GM20000 (cell line): Measurements from ENCODE around the gene JPH4.
"Not testable (repeated sequence)": the region's sequence is repeated elsewhere in the genome, so short reads cannot be mapped to it uniquely, and the experiment has no call there.

Experiments
- DNase-seq: peaks from one replicate; pipeline ENCODE4 v3.0.0; 2012; ENCODE audit warnings: low spot score
- TF ChIP-seq, protein P1 (sequence below): IDR thresholded peaks from 2 replicates; pipeline ENCODE4 v1.5.1; 2012; ENCODE audit warnings: mild to moderate bottlenecking, control low read depth; ENCODE audit errors: extremely low read depth, missing control alignments

JPH4 gene

DNA sequence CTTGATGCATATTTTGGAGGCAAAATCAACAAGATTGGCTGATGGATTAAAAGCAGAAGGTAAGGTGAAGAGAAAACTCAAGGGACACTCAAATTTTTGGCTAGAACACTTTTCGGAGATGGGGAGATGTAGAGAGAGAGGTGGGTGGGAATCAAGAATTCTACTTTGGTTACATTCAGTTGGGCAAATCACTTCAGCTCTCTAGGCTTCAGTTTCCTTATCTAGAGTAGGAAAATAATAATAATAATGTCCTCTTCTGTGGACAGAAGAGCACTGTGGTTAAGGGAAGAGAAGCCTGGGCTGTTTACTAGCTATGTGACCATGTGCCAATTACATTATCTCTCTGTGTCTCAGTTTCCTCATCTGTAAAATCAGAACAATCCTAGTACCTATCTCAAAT, 34.2 kb upstream of the JPH4 start:
- no peak for DNase-seq
- TF ChIP-seq, protein P1, sequence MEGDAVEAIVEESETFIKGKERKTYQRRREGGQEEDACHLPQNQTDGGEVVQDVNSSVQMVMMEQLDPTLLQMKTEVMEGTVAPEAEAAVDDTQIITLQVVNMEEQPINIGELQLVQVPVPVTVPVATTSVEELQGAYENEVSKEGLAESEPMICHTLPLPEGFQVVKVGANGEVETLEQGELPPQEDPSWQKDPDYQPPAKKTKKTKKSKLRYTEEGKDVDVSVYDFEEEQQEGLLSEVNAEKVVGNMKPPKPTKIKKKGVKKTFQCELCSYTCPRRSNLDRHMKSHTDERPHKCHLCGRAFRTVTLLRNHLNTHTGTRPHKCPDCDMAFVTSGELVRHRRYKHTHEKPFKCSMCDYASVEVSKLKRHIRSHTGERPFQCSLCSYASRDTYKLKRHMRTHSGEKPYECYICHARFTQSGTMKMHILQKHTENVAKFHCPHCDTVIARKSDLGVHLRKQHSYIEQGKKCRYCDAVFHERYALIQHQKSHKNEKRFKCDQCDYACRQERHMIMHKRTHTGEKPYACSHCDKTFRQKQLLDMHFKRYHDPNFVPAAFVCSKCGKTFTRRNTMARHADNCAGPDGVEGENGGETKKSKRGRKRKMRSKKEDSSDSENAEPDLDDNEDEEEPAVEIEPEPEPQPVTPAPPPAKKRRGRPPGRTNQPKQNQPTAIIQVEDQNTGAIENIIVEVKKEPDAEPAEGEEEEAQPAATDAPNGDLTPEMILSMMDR = no peak

DNA sequence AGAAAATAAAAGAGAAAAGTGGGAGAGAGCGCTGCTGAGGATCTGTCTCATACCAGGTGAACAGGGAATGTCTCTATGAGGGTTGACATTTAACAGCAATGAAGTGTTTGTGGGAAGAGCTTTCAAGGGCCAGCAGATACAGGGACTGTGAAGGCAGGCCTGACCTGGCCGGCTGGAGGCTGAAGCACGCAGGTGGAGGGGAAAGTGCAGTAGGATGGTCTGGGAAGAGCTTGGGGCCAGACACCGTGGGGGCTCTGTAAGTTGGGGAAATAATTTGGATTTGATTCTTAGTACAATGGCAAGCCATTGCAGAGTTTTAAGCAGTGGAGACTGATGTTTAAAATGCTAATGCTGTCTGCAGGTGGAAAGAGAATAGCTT, 33.8 kb upstream of the JPH4 start:
- TF ChIP-seq, protein P1 = no peak
- no peak for DNase-seq

DNA sequence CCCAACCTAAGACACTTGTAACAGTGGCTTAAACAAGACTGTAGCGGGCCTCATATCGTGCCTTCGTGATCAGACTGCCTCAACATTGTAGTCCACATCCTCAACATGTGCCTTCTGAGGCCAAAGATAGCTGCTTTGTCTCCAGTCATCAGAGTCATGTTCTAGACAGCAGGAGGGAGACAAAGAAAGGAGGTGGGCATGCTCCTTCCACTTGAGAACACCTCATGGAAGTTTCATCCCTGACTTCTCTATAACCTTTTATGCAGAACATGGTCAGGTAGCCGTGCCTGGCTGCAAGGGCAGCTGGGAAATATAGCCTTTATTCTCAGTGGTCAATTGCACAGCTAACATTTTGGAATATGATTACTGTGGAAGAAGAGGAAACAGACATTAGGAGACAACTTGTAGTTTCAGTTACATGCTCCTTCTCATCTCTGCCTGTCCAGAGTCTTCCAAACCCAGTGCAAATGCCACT, 32.3 kb upstream of the JPH4 start:
- no peak for DNase-seq
- TF ChIP-seq, protein P1 = no peak

DNA sequence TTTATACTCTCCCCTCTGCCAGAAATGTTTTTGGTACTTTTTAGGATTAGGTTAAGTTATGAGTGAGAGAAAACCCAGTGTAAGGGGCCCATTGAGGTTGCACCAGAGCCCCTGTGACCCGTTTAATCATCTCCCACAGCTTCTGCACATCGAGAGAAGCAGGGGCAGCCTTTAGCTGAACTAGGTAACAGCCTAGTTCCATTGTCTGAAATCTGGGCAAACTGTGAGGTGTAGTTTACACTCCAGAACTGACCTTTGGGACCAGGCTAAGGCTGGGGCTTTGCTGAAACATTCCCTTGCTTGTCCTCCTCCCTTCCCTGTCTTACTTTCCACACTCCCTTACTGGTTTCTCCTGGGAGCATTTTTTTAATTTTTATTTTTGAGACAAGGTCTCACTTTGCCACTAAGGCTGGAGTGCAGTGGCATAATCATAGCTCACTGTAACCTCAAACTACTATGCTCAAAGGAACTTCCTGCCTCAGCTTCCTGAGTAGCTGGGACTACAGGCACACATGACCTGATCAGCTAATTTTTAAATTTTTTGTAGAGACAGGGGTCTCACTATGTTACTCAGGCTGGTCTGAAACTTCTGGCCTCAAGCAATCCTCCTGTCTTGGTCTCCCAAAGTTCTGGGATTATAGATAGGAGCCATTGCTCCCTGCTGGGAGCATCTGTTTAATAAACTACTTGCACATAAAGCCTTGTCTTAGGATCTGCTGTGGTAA, 31.7 kb upstream of the JPH4 start:
- TF ChIP-seq, protein P1 = no peak

DNA sequence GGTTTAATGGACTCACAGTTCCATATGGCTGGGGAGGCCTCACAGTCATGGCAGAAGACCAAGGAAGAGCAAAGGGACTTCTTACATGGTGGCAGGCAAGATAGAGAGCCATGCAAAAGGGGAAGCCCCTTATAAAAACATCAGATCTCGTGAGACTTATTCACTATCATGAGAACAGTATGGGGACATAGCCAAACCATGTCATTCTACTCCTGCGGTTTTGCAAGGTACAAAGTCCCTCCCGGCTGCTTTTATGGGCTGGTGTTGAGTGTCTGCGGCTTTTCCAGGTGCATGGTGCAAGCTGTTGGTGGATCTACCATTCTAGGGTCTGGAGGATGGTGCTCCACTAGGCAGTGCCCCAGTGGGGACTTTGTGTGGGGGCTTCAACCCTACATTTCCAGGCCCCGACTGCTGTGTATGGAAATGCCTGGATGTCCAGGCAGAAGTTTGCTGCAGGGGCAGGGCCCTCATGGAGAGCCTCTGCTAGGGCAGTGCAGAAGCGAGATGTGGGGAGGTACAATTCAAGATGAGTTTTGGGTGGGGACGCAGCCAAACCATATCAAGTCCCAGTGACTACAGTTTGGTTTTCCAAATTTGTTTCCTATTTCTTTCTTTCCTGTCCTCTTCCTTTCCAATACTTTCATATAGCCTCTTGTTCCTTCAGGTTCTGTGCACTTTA, 31.0 kb upstream of the JPH4 start:
- not testable (repeated sequence) for DNase-seq

More for the DNA sequence above, 31.7 kb upstream of the JPH4 start:
- no peak for DNase-seq

DNA sequence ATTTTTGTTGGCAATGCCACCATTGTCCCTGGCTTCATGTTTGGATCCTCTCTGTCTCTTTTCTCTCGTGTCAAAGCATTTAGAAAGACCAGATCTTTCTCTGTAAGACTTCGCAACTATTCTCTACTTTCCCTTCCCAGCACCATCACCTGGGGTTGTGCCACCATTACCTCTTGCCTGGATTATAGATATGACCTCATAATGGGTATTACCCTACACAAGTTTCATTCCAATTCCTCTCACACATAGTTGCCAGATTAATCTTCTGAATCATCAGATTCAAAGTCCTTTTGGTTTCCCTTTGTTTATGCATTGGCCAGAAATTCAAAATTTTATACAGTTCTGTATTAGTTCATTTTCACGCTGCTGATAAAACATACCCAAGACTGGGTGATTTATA, 30.4 kb upstream of the JPH4 start:
- TF ChIP-seq, protein P1 = no peak
- no peak for DNase-seq

DNA sequence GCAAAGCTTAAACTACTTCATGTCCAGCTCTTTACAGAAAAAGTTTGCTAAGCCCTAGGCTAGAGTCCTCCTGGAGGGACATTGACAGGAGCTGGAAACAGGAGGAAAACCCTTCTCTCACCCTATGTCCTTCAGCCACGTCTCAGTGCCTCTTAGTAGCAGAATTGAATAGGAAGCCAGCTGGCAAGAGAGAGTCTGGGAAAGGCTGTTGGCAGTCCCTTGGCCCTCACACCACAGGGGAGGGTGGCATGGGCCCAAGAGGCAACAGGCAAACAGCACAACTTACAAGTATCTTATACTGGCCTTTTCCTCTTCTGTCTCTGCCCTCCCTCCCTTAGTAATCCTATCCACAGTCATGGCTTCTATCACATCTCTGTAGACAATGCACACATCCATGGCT, 29.9 kb upstream of the JPH4 start:
- no peak for DNase-seq
- TF ChIP-seq, protein P1 = no peak

DNA sequence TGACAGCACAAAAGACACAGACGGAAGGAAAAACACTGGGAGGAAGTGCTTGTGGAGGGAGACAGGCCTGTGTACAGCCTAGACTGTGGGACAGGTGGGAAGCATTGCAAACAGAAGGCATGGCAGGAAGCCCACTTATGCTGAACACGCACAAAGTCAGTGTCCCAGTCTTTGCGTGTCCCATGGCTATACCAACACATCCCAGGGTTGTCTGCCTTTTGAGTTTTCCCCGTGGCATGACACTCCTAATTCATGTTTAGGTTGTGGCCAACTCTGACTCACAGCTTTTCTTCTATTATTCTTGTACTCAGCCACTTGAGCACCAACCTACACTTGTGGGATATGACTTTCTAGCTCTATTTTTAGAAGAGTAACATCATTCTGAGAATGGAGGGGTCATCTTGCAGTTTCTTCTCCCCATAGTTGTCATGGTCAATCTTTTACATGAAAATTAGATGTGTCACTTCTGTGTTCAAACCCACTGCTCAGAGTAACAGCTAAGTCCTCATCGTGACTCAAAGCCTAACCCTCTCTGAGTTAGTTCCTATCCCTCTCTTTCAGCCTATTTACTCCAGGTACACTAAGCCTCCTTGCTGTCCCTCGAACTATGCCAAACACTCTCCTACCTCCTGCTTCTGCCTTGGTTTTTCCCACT, 27.5 kb upstream of the JPH4 start:
- peak; percentile 71 for DNase-seq
- TF ChIP-seq, protein P1 = no peak
